Activated naive CD4-positive, alpha-beta T cell treated with anti-CD3 and anti-CD28 coated beads, Interleukin-2, amount 50 U/mL, for 16 hours (primary cell): ENCODE measurements around the gene MPZL1.
"Not testable (repeated sequence)": the region's sequence is repeated elsewhere in the genome, so short reads cannot be mapped to it uniquely, and the experiment has no call there.

Experiments used
- DNase-seq: peaks from one replicate; pipeline ENCODE4 v3.0.0-alpha.2; 2020

Gene MPZL1

DNA sequence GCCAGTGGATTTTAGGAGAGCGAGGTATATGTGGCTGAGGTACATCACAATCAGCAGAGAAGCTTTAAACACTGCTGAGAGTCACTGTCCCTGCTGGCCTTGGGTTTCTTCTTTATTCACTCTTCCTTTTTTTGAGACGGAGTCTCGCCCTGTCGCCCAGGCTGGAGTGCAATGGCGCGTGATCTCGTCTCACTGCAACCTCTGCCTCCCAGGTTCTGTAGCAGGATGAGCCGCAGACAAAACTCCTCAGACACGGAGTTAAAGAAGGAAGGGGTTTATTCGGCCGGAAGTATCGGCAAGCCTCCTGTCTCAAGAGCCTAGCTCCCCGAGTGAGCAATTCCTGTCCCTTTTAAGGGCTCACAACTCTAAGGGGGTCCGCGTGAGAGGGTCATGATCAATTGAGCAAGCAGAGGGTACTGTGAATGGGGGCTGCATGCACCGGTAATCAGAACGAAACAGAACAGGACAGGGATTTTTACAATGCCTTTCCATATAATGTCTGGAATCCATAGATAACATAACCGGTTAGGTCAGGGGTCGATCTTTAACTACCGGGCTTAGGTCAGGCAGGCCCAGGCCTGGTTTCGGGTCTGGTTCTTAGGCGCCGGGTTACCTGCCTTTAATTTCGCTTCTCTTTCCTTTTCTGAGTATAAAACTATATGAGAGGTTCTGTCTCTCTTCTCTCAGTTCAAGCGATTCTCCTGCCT, 1.9 kb upstream of the MPZL1 start:
- DNase-seq = not testable (repeated sequence)

DNA sequence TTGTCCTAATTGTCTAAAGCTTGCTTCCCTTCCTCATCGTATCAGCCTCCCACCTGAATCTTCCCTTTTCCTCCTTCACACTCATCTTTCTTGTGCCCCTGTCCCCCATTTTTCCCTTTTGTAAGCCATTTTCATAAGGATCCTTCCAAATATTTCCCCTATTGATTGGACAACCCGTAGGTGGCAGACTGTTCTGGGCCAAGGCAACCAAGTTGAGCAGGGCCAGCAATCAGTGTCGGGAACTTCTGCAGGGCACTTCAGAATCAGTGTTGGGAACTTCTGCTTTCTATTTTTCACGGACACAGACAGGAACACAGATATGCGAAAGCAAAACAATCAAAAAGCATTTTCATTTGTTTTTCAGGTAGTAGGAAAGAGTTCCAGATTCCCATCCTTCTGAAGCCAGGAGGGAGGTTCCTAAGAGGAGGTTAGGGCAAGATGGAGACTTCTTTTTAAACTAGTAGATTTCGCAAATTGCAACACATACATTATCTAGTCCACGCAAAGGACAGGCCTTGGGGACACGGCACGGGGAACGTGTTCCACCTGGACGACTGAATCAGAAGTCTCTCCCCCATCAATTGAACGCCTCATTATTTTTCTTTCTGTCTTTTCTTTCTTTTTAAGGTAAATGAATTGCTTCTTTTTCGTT, 691 bp upstream of the MPZL1 start:
- no peak for DNase-seq

DNA sequence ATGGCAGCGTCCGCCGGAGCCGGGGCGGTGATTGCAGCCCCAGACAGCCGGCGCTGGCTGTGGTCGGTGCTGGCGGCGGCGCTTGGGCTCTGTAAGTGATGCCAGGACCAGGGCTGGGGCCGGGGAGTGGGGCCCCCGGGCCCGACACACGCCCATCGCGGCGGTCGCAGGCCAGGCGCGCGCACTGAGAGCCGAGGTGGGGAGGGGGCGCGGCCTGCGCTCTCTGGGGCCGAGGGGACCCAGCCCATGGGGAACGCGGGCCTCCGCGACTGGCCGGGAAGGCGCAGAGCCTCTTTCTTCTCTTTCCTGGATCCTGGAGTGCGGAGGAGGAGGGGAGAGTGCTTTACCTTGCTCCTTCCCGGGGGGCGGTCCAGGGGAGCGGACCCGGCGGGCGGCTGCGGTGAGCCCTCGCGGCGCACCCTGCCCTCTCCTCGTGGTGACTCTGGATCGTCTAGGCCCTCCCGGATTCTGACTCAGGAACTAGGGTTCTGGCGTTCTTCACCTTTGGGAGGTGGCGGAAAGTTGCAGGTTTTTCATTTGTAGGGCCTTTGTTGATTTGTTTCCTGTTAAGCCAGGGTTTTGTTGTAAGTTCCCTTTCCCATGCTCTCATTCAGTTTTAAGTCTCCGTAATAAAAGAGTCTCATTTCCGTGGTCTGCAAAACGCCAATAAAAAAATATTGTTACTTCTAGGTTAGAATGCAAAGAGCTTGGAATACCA, 529 bp downstream of the MPZL1 start:
- no peak for DNase-seq

DNA sequence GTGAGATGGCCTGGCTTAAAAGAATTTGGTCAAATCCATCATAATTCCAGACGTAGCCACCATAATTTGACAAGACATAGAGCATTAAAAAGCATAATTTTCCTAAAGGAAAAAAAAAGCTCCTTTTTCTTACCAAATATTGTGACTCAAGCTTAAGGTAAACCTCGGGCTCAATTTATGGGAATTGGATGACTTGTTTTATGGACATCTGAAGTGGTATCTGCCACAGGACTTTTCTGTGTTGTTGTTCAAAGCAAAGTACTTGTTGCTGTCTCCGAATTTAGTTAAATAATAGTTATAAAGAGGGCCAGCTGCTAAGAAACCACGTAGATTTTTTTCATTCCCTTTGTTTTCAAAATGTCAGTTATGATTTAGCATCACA, 1.1 kb downstream of the MPZL1 start:
- no peak for DNase-seq

DNA sequence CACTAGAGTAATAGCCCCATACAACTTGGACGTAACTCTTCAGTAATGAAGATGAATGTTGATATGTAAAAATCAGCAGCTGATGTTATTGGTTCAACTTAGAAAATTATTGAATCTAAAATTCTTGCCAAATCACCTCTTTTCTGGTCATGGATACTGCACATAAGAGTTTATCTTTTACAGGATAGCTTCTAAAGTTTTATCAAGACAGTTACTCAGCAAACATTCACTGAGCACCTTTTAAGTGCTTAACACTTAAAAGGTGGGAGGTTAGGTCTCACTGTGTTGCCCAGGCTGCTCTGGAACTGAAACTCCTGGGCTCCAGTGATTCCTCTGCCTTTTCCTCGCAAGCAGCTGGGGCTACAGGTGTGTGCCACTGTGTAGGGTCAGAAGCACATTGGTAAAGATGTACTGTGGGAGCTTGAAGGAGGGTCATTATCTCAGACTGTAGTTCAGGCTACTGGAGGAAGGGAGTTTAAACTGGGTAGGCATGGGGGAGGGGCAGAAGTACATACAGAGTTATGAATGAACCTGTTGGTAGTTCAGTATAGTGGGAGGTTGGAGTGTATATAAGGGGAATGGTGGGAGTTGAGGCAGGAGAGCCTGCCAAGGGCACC, 2.0 kb downstream of the MPZL1 start:
- no peak for DNase-seq

DNA sequence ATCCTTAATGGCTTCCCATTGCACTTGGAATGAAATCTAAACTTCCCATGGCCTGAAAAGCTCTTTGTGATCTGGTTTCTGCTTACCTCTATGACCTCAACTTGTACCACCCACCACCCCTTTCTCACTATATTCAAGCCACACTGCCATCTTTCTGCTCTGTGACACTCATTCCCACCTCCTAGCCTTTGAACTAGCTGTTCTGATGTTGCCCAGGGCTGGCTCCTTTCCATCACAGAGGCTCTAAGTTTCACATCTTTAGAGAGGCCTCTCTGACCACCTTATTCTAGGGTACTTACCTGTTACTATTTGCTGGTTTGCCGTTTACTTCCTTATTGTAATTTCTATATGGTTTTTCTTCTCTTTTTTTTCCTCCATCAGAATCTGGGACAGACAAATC, 4.2 kb downstream of the MPZL1 start:
- no peak for DNase-seq

DNA sequence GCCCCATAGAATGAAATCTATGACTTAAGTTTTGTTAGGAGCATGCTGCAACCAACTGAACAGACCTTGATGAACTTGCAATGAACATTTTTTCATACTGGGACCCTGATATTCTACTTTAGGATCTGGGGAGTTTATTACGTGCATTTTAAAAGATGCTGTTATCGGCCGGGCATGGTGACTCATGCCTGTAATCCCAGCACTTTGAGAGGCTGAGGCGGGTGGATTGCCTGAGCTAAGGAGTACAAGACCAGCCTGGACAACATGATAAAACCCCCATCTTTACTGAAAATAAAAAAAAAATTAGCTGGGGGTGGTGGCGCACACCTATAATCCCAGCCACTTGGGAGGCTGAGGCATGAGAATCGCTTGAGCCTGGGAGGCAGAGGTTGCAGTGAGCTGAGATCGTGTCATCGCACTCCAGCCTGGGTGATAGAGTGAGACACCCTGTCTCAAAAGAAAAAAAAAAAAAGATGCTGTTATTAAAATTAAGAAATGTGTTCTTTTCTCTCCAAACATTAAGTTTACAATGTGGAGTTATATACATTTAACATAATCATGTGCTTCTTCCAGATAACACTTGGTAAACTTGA, 7.1 kb downstream of the MPZL1 start:
- no peak for DNase-seq

DNA sequence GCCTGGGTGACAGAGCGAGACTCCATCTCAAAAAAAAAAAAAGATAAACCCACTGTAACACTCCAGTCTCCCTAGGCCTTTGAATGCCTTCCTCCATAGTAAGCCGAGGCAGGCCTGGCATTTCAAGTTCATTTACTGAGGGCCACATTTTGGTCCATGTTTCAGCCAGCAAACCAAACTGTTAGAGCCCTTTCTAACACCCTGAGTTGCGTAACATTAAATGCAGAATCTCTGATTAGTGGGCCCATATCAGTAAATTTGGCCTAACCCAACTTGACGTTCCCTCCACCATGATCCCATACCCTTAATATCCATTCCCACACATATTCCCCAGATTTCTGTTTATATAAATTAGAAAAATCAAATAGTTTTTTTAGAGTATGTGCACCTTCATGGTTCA, 12.4 kb downstream of the MPZL1 start:
- DNase-seq = no peak

DNA sequence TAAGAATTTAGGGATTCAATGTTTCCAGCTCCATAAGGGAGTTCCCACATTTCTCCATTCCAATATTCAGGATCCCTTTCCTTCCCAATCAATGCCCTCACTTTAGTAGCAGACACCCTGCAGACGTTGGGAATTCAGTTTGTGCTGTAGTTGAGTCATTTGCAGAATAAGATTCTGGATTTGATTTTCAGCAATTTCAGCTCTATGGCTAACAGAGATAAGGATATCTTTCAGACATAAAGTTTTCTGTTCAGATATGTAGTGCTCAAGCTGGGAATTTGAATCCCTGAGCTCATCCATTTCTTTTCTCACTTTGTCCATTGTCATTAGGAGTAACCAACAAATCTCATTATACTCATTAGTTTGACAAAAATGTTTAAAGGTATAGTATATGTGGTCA, 13.1 kb downstream of the MPZL1 start:
- no peak for DNase-seq

DNA sequence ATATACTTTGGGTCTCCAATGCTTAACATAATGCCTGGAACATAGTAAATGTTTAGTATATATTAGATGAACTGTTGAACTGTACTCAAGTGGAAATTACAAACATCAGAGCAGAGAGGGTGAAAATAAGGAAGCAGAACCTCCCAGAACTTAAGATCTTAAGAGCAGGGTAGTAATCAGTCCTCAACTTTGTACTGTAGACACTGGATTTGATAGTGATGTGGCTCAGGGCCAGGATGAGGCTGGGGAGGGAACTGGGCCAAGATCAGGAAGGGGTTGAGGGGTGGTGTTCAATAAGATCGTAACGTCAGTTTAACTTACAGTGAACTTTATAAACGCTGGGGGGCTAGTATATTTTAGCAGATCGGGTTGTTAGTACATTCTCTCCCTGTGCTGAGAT, 15.4 kb downstream of the MPZL1 start:
- no peak for DNase-seq

DNA sequence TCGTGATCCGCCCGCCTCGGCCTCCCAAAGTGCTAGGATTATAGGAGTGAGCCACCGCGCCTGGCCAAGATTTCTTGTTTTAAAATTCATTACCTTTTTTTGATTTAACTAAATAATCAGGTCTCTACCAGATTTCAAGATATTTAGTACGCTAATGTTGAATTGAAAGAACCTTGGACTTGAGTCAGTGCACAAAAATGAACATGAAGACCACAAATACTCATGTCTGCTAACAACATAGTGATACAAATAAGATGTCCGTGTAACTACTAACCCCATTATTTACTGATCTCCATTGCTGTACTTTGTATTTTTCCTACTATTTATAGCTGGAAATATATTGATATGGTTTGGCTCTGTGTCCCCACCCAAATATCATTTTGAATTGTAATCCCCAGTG, 16.4 kb downstream of the MPZL1 start:
- DNase-seq = no peak

DNA sequence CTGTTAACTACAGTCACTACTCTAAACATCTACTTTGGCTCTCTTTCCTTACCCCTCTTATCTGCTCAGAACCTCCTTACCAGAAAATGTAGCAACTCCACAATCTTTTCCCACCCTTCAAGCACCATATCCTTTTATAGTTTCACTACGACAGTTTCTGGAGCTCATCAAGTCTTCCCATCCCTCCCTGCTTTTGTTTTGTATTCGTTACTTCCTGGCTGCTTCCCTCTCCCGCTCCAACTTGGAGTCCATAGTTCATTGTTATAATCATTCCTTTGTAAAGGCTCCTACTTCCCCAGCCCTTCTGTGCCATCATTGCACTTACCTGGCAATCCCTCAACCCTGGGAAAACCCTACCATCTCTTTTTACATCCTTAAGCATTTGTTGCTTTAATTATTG, 18.0 kb downstream of the MPZL1 start:
- DNase-seq = no peak

DNA sequence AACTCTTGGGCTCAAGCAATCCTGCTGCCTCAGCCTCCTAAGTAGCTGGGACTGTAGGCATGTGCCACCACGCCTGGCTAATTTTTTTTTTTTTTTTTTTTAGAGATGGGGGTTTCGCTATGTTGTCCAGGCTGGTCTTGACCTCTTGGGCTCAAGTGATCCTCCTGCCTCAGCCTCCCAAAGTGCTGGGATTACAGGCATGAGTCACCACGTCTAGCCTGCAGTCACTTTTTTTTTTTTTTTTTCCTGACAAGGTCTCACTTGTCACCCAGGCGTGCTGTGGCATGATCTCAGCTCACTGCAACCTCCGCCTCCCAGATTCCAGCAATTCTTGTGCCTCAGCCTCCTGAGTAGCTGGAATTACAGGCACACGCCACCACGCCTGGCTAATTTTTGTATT, 19.3 kb downstream of the MPZL1 start:
- not testable (repeated sequence) for DNase-seq

DNA sequence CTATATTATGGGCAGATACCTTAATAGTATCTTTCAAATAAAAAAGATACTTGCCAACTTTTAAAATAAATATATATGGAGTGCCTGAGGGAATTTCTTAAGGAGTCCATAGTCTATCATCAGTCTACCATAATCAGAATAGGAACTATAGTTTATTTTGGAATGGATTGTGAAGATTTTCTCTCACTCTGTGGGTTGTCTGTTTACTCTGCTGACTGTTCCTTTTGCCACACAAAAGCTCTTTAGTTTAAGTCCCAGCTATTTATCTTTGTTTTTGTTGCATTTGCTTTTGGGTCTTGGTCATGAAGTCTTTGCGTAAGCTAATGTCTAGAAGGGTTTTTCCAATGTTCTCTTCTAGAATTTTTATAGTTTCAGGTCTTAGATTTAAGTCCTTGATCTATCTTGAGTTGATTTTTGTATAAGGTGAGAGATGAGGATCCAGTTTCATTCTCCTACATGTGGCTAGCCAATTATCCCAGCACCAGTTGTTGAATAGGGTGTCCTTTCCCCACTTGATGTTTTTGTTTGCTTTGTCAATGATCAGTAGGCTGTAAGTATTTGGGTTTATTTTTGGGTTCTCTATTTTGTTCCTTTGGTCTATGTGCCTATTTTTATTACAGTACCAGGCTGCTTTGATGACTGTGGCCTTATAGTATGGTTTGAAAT, 20.7 kb downstream of the MPZL1 start:
- DNase-seq = not testable (repeated sequence)

DNA sequence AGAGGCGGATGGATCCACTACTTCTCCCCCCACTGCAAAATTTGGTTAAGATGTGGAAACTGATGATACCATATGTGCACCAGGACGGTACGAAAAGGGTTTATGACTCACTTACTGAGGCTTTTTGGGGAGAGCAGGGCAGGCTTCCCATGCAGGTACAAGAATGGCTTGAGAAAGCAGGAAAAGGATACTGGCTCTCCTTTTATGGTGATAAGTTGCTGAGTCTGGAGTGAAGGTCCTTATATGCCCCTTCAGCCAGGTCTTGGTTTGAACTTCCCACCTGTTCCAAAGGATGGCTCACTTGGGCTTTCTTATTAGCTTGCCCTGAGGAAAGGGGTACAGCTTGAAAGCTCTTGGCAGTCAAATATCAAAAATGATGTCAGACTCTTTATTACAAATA, 23.1 kb downstream of the MPZL1 start:
- DNase-seq = no peak

DNA sequence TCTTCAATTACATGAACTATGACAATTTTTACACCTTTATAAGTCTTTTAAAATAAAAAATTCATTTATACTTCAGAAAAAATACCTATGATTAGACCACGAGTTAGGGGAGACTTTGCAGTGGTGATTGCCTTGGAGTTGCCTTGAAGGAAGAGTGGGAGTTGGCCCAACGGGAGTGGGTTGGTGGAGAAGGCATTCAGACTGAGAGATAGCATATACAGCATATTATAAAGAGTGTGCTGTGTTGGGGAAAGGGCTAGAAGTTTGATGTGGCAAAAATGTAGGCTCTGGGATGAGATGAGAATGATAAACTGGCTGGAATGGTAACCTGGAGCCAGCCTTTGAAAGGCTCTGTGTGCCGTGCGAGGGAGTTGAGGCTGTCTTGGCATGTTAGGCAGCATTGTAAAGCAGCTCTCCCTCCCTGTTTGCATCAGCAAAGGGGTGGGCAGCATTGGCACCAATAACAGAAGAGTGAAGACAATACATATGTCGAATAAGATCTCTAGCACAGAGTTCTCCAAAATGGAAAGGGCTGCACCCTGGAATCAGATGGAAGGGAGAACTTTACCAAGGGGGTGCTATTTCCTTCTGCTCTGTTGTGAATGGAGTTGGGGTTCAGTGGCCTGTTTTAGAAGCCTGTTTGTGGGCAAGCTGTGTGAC, 24.4 kb downstream of the MPZL1 start:
- DNase-seq = no peak

DNA sequence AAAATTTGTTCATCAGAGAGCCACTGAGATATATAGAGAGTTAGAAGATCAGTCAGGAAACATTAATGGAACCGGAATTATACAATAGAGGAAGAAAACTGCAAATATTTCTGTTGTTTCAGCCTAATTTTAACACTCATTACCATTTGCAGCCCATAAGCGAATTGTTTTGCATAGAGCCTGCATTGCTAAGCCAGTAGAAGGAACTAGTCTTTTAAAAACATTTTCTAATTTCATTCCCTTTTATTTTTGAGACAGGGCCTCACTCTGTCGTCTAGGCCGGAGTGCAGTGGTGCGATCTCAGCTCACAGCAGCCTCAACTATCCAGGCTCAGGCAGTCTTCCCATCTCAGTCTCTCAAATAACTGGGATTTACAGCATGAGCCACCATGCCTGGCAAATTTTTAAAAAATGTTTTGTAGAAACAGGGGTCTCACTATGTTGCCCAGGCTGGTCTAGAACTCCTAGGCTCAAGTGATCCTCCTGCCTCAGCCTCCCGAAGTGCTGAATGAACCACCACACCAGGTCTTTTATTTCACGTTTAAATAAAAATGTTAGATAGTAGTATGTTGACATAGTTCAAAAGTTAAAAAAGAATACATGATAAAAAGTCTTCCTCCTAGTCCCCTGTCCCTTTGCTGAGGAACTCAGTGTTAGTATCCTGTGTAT, 25.3 kb downstream of the MPZL1 start:
- no peak for DNase-seq

DNA sequence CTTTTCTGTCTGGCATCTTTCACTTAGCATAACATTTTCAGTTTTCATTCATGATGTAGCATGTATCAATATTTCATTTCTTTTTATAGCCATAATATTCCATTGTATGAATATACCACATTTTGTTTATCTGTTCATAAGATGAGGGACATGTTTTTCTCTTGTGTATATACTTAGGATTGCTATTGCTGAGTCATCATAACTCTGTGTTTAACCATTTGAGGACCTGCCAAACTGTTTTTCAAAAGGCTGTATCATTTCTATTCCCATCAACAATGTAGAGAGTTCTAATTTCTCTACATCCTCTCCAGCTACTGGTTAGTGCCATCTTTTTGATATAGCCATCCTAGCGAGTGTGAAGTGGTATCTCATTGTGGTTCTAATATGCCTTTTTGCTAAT, 26.2 kb downstream of the MPZL1 start:
- DNase-seq = no peak

DNA sequence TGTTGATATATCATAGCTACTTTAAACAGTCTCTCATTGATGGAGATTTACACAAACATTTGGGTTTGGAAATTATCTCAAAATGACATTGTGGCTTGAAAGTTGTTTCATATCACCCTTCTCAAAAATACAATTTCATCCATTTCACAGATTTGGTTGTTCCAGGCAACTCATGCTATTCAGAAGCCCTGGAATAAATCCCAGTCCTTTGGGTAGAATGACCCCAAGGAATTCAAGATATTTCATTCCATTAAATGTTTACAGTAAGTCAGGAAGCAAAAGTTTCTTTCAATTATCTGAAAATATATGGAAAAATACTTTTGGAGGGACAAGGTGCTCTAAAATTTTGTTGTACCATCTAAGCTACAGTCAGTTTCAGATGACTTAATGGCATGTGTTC, 27.1 kb downstream of the MPZL1 start:
- no peak for DNase-seq

DNA sequence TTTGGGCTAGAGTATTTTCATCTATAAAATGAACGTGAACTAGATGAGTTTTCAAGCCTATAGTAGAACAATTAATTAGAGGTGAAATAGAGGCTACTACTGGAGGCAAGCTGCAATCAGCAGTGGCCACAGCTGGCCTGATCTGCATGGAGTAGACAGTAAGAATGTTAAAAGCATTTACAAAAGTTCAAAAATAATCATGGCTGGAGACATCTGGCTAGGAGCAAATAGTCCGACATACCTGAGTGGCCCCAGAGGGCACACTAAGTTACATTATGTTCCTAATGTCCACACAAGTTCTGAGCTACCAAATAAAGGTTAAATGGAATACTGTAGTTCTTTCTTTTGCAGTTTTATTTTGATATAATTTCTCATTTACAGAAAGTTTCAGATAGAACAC, 28.0 kb downstream of the MPZL1 start:
- DNase-seq = no peak

DNA sequence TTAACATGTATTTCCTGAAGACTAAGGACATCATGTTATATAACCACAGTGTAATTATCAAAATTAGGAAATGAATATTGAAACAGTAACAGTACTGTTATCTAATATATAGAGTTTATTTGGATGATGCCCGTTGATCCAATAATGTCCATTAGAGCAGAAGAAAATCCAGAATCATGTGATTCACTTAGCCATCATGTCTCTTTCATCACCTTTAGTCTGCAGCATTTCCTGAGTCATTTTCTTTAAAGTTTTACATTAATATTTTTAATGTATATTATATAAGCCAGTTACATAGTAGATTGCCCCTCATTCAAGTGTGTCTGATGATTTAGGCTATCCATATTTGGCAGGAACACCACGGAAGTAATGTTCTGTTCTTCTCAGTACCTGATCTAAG, 28.9 kb downstream of the MPZL1 start:
- no peak for DNase-seq

DNA sequence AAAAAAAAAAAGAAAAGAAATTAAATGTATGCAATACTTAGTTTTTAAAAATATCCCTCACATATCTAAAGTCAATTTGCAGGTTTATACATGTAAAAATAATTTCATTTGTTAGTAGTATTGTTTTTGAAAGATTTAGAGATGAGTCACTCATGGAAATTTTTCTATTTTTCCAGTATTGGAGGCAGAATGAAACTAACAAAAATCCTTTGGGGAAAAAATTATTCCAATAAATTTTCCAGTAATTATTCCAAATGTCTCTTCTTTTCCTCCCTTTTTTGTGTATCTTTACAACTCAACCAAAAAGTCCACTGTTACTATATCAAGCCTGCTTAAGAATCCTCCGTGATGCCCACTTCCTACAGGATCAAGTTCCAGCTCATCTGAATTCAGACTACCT, 29.9 kb downstream of the MPZL1 start:
- no peak for DNase-seq
